Heart left ventricle (tissue), 13 donors: ENCODE results near the gene DNAH3.

Experiments used
- POLR2A ChIP-seq, 2 donors: fragments of 450-650 bp; IDR thresholded peaks; one replicate each; pipeline ENCODE4 v1.6.1; 2017; ENCODE audit warnings: antibody characterized with exemption in 2 of 2, mild to moderate bottlenecking in 2 of 2, moderate library complexity in 2 of 2
- TF ChIP-seq, protein P1 (sequence below), 12 donors: fragments of 200-600 bp; sonication (generic) in 4 of 12; IDR thresholded peaks; one replicate each; pipeline versions ENCODE4 v1.5.0 to v1.8.0; 2018 to 2022; ENCODE audit warnings: antibody characterized with exemption in 12 of 12, mild to moderate bottlenecking in 5 of 12
- donor health status: ischemic (EF 13 %, LVEDD 7.1; RV severe dilation, severe dysfunction).
- donor health status: DM: no; HTN: yes; CAD: no.
- donor health status: DM: no; HTN: no; CAD: no.
- donor health status: ischemic (EF 25% LVEDD 6.9; RV normal size, moderate dysfunction).
- donor health status: ischemic (EF 25% LVEDD 5.7; RV mildly dilated, moderate dysfunction).
- donor health status: ischemic (EF 35%, LVEDD 5.7; RV mildly dilated, moderate dysfunction).
- donor health status: nonischemic (EF 11% LVEDD 7.7; RV severe dilation, severe dysfunction).
- donor health status: DM: yes; HTN: yes; CAD: no.
- donor health status: PGD.
- donor health status: ischemic (EF 29% LVEDD 5.4; RV normal size, mild dysfunction).
- donor health status: nonischemic (EF 23%, LVEDD 6.1; RV moderate dilation, normal function).

DNA sequence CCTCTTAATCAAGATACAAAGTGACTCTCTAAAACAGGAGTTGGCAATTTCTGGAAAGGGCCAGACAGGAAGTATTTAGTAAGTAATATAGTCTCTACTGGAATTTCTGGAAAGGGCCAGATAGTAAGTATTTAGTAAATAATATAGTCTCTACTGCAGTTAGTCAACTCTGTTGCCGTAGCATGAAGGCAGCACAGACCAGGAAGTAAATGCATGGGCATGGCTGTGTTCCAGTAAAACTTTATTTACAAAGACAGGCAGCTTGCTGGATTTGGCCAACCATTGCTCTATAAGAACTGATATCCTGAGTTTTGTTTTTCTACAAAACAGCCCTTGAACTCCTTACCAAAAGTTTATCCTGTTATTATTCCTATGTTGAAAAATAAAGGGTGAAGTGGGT lies 24.8 kb upstream of the DNAH3 start:
- TF ChIP-seq, protein P1, sequence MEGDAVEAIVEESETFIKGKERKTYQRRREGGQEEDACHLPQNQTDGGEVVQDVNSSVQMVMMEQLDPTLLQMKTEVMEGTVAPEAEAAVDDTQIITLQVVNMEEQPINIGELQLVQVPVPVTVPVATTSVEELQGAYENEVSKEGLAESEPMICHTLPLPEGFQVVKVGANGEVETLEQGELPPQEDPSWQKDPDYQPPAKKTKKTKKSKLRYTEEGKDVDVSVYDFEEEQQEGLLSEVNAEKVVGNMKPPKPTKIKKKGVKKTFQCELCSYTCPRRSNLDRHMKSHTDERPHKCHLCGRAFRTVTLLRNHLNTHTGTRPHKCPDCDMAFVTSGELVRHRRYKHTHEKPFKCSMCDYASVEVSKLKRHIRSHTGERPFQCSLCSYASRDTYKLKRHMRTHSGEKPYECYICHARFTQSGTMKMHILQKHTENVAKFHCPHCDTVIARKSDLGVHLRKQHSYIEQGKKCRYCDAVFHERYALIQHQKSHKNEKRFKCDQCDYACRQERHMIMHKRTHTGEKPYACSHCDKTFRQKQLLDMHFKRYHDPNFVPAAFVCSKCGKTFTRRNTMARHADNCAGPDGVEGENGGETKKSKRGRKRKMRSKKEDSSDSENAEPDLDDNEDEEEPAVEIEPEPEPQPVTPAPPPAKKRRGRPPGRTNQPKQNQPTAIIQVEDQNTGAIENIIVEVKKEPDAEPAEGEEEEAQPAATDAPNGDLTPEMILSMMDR (IDR thresholded peaks at IDR 0.05), result no peak
- TF ChIP-seq POLR2A (IDR thresholded peaks at IDR 0.05), result no peak
